GM21423 (cell line): ENCODE measurements around the gene PDE10A.

Experiments
- ATAC-seq: cut with Tn5 transposase; IDR thresholded peaks from one replicate; pipeline ENCODE4 v1.9.1; 2021; ENCODE audit warnings: mild to moderate bottlenecking, moderate library complexity; ENCODE audit not compliant: unreplicated experiment

PDE10A gene

DNA sequence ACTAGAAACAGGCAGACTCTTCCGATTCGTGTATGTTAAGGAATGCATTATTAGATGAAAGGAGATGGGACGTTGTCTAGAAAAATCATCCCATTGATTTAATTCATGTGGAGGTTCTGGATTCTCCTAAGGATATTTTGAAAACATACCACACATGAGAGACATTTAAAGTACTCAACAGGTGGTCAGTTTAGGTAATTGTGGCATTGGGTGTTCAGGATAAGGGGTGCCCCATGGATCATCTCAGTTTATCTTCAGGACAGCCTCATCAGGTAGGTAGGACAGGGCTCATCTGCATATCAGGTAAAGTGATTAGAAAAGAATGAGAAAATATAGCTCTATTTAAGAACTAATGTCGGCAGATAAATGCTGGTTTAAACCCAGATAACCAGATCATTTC lies 15.9 kb upstream of the PDE10A start:
- no peak for ATAC-seq

DNA sequence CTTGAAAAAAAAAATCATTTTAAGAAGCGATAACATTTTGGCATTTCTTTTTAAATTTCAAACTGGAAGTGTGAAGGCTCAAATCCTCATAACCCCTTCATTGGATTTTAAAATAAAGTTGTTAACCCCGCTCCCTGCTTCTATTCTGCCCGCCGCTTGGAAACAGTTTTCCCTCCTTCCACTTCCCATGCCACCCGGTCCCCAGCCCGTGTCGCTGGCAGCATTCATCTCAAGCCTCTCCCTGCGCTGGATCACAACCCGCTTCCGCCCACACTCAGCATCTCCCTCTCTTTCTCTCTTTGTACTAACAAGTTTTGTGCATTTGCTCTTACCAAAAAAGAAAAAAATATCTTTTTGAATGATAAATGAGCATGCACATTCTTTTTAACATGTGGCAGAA lies 15.4 kb upstream of the PDE10A start:
- no peak for ATAC-seq

DNA sequence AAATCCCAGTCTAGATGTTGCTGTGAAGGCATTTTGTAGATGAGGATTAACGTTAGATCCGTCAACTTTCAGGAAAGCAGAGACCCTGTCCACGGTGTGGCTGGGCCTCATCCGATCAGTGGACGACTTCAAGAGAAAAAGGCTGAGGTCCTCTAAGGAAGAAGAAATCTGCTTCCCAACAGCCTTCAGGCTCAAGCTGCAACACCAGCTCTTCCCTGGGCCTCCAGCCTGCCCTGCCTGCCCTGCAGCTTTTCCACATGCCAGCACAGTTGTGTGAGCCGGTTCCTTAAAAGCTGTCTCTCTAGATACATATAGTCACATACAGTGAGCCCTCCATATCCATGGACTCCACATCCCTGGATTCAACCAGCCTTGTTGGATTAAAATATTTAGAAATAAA lies 14.1 kb upstream of the PDE10A start:
- ATAC-seq: no peak

DNA sequence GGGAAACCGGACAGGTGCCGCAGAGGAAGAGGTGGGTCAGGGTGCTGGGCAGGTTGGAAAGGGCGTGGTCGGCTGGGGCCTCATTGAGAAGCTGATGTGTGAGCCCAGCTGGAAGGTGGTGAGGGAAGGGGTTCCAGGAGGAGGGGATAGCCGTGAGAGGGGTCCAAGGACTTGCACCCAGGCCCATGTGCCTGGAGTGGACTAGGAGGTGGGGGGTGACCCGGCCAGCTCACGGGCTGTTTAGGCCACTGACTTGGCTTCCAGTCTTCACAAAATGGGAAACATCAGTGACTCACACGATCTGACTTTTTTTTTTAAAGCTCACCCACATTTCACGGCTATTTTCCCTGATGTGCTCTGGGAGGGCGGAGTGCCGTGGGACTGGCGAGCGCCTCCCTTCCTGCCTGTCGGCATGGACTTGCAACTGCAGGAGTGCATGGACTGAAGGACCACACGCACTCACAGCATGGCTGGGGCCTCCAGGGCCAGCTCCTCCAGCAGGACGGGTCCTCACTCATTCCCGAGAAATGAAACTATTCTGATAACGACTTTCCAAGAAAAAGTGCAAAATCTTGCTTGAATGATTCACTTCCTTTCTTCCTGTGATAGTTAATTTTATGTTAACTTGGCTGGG lies 13.5 kb upstream of the PDE10A start:
- ATAC-seq: no peak

DNA sequence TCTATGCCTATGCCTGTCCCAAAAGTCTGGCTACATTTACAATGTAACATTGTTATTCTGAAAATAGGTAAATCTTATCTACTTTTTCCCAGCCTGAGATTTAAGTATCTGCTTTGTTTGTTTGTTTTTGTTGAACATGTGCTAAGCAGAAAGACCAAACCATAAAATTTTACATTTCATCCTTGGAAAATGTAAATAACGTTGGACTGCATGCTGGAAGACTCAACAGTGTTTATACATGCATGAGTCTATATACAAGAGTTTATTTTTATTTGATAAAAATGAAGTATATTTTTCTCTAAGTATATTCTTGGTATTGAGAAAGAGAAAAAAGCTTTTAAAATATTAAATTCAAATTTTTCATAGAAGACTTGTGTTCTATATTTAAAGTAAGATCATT lies 12.1 kb upstream of the PDE10A start:
- no peak for ATAC-seq

DNA sequence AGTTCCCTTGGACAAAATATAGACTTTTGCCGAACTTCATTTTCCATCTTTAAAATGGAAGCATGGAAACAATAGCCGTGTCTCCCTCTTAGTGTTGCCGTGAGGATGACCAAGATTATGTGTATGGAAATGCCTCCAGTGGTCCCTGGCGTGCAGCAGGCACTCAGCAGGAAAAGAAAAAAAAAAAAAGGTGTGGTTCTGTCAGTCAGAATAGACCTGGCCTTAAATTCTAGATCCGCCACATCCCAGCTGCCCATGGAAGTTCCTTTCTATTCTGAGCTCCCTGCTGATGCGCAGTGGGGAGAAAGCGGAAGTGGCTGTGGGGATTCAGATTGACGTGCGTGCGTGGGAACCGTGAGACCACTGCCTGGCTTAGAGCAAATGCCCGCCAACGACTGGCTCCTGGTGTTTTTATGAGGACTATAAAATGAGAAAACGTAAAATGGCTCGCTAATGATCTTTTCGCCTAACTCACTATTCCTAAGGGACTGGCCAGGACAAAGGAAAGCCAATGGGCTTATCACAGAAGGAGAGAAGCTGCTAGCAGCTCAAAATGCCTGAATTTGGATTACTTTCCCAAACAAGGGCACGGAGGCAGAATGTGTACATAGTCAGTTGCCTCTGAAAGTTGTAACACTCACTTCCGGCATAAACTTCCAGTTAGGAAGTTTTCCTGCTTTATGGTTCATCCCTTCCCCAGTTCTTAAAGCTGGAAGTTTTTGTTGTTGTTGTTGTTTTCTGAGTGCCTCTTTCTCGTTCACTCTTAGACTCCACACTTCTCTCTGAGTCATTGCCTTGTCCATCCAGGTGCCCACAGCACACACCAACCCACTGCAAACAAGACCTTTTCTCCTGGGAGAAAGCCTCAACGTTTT lies 11.4 kb upstream of the PDE10A start:
- ATAC-seq: no peak

DNA sequence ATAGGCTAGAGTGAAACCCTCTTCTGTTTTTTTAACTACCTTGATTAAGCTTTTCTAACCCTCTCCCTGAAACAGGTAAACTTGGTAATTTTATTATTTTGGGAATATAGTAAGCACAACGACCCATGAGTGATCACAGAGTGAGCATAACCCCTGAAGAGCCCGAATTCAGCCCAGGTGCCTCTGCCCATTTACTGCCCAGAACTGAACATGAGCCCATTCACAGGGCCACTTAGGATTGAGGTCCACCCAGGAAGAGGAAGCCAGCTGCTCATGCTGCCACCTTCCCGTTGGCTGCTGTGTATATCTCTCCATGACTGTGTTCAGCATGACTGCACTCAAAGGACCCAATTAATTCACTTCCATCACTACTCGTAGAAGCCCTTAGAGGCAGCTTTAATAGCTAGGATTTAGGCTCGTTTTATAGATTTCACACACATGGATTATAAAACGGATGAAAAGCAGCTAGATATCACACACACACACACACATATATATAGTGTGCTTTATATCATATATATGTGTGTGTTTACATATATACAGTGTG lies 8.3 kb upstream of the PDE10A start:
- no peak for ATAC-seq

DNA sequence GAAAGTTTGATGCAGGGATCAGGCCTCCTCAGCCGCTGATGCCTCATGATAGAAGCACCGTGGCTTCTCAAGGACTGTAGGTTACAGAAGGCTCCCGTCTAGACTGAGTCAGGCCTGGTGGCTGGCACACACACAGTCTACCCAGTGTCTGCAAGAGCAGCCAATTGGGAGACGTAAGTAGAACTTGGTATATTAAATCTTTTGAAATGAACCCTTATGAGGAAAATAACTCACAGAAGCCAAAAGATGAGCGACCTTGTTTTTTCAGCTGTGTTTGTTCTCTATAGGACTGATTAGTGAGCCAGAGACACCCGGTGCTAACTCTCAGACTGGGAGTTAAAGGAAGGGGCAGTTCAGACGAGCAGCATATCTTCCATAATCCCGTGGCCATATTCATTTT lies 5.9 kb upstream of the PDE10A start:
- ATAC-seq: no peak

DNA sequence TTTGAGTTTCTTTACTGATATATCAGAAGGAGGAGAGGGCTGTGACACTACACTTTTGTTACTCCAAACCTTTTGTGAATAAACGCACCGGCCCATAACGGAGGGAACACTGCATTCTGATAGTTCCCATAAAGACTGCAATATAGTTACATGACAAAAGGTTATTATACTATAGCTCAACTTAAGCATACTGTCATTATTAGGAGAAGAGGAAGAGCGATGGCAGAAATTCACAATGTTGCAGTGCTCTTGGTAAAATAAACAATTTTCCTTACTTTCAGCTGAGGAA lies 2.3 kb upstream of the PDE10A start:
- no peak for ATAC-seq

DNA sequence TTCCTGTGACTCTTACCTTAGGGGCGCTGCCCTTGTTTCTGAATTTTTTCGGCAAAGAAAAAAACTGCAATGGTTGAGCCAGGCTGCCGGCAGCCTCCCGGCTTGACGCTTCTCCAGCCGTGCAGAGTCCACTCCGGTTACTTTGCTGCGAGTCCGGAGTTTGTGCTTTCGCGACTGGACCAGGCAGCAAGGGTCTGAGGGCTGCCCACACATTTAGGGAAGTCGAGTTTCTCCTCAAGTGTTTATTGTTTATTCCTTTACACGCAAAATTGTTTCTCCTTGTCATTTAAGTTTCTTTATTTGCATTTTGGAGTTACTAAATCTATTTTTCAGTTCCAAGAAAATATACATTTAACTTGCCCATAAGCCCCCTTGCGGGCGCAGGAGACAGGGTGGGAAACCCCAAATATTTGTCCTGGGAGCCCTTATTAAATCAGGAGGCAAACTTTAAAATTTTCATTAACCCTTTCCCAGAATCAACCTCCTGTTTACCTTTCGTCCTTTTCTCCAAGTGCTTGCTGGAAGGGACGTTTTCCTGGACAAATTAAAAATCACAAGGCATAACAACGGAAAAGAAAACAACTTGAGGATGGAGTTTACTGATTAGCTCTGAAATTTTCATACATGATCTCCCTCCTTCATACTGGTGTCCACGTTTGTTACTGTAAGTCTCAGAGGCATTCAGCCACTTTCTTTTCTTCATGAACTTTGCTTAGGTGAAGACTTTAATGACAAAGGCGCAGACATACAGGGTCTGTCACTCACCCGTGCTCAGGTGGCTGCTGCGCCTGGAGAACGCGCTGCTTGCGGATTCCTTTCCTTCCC lies 1.7 kb upstream of the PDE10A start:
- ATAC-seq: no peak

DNA sequence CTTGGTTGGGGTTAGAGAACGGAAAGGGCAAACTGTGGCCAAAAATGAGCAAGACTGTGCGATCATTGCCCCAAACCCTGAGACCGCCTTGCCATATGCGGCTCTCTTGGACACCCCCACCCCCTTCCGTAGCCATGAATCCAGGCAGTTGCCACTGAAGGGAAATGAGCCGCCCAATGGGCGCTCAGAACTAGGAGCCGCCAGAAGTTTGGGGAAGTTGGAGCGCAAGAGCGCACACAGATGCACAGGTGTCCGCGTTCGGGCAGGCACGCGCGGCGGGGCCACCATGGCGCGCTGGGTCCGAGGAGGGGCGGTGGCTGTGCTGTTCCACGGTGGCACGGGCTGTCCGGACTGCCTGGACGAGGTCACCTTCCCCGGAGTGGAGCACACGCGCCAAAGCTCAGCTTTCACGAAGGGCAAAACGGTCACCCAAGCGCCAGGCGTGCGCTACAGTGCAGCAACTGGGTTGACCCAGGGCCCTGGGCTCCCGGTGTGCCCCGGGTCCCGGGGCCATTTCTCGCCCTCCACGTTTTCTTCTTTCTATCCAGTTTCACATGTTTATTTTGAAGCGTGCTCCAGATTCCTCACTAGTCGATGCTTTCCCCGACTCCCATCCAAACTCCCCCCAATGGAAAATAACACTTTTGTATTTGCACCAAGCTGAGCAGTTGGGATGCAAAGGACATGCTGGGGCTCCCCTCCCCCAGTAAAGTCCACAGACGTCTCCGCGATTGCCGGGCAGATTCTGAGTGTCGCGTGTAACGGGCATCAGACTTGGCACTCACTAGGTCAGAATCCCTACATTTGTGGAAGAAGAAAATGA lies 906 bp upstream of the PDE10A start:
- ATAC-seq: no peak

DNA sequence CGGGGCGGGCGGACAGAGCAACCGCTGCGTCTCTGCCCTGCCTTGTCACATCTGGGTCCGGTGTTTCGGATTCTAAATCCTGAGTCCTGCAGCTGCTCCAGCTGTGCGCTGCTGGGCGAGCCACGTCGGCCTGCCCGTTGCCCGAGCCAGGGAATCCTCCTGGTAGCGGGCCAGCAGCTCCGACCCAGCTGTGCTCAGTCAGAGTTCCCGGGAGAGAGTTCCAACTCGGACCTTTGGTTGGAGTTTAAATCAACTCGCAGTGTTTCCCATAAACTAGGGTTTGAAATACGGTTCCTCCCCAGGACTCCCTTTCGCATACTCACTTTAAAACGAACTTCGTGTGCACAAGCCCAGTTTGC lies 315 bp upstream of the PDE10A start:
- ATAC-seq: no peak

DNA sequence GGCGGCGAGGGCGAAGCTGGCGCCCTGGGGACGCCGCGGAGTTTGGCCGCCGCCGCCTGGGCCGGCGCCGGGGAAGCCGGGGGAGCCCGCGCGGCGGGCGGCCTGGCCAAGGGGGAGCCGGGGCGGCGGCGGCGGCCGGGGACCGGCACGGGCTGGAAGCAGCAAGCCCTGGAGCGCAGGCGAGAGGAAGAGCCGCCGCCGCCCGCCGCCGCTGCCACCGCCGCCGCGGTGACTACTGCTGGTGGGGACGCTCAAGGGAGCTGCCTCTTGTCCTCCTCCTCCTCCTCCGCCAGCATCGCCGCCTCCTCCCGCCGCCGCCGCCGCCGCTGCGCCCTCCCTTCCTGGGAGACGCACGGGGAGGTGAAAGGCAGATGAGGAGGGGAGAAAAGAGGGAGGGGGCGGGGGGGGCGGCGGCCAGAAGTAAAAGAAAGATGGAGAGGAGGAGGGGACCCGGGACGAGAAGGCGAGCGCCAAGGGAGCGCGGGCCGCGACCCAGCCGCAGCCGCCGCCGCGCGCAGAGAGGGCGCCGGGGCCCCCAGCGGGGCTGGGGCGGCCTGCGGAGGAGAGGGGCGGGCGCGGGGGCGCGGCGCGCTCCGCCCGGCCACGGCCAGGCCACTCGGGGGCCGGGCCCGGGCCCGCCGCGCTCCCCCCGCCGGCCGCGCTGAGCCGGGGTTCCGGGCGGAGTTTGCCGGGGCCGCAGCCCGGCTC lies 846 bp downstream of the PDE10A start:
- ATAC-seq: no peak

DNA sequence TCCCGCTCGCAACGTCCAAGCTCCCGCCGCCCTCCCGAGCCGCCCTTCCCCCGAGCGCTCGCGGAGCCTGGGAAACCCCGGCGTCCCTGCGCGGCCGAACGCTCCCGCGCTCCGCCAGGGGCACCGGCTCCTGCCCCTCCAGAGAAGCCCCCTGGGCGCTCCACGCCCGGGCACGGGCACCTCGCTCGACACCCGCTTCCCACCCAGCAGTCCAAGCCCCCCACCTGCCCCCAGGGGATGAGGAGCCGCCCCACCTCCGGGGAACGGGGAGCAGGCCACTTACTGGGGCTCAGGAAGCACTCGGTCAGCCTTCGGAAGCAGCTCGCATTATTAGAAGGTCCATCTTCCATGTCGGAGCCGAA lies 1.4 kb downstream of the PDE10A start:
- ATAC-seq: no peak

DNA sequence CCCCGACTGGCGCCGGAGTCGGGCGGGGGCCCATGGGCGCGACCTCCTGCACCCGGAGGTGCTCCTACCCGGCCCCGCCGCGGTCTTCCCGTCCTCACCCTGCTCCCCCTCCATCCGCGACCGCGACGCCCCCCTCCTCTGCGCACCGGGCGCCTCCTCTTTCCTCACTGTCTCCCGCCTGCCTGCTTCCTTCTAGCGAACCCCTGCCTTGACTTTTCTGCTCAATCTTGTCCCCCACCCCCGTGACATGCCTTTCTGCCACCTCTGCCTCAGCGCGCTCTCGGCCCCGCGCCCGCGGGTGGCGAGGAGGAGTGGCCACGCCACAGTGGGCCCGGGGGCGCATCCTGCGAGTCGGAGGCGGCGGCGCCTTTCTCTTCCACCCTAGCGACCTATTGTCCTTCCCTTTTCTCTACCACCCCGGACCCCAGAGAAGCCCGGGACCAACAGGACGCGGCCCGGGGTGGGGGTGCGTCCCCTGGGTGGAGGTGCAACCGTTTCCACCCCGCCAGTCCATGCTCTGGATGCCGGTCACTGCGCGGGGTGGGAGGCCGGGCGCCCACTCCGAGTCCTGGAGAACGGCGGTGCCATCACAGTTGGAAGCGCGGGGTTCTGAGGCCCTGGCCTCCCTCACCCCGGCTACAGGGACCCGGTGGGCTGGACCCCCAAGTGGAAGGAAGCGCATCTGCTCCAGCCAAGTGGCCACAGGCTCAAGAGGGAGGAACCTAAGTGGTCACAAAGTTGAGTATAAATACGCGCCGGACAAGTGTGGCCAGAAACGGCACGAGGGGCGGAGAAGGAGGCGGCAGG lies 2.0 kb downstream of the PDE10A start:
- ATAC-seq: no peak

DNA sequence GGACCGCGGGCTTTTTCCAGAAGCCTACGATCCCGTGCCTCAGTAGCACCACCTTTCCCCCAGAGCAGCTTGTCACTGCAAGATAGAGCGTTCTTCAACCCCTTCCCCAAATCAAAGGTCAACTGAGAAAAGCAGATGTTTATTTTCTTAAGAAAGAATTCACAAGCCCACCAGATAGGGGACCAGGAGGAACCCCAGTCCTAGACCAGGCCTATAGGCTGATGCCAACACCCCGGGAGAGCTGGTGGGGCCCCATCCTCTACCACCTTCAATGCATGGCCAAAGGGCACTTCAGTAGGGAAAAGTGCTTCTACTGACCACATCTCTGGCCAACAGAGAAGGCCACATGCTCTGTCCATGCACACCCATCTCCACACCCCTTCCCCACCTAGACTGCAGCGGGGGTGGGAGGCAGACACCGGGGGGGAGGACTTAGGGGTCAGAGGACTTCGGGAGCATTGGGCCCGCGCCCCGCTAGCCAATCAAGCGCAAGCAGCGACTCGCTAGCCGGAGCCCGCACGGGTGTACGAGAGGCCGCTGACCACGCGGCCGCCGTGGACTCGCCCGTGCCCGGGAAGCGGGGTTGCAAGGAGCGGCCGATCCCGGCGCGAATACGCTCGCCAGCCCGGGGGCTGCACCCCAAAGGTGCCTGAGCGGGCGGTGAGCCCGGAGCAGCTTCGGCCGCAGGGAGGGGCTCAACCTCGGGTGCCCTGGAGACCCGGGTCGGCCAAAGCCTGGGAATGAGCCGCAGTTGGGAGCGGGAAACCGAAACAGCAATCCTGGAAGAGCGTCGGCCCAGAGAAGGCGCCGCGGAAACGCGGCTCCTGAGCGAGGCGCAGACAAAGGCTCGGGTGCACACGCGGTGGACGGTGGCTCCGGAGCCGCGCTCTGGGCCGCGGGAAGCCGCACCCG lies 2.8 kb downstream of the PDE10A start:
- ATAC-seq: no peak

DNA sequence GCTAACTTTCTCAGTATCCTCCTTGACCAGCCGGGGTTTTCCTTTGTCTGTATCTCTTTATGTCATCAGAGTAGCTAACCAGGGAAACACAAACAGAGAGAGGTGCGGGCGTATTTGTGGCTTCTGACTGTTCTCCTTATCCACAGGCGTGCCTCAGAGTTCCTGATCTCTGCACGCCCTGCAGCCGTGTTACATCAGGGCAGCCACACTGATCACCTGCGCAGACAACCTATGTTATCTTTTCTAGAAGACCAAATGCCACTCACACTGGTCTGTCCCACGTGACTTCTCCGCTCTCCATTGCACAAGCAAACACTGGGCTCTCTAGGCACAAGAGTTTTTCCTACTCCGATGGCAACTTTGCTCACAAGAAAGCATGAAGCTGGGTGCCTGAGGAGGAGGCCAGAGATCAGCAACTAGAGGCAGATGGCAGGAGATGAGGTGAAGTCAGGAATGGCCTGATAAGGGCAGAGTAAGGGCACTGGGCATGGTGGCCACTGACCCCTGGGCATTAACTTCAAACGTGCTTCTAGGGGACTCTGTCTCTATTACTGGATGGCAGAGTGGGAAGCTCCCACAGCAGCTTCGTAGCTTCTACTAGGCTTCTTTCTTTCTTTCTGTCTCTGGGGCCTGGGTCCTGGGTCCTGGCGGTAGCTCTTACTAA lies 4.5 kb downstream of the PDE10A start:
- no peak for ATAC-seq

DNA sequence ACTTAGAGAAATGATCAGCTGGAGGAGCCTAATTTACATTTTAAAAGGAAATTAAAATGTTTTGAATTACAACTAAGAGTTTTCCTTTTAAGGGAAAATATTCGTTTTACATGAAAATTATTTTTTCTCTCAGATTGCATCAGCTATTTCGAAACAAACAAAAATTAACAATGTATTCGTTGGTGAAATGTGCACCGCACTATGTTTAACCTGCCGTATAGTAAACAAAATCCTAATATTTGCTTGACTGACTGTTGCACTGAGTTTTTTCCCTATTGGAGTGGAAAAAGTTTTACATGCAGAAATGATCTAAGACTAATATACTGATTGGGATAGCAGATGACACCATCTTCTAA lies 5.7 kb downstream of the PDE10A start:
- no peak for ATAC-seq
